GM12875 (cell line): ENCODE results near the gene RIPK3.

Source experiments
- H3K4me3 ChIP-seq: one replicate; pipeline ENCODE4 v1.5.1; 2011; ENCODE audit warnings: low read depth, low read length, control low read depth
- CTCF ChIP-seq: IDR thresholded peaks from 2 replicates; pipeline ENCODE4 v1.5.1; 2011; ENCODE audit warnings: low read depth, mild to moderate bottlenecking, control low read depth, inconsistent platforms, low read length, moderate library complexity, borderline replicate concordance; ENCODE audit not compliant: insufficient read depth

The RIPK3 gene

GRCh38 chr14:24321212-24321975 lies 18.4 kb downstream of the RIPK3 start:
- no peak for TF ChIP-seq CTCF

DNA sequence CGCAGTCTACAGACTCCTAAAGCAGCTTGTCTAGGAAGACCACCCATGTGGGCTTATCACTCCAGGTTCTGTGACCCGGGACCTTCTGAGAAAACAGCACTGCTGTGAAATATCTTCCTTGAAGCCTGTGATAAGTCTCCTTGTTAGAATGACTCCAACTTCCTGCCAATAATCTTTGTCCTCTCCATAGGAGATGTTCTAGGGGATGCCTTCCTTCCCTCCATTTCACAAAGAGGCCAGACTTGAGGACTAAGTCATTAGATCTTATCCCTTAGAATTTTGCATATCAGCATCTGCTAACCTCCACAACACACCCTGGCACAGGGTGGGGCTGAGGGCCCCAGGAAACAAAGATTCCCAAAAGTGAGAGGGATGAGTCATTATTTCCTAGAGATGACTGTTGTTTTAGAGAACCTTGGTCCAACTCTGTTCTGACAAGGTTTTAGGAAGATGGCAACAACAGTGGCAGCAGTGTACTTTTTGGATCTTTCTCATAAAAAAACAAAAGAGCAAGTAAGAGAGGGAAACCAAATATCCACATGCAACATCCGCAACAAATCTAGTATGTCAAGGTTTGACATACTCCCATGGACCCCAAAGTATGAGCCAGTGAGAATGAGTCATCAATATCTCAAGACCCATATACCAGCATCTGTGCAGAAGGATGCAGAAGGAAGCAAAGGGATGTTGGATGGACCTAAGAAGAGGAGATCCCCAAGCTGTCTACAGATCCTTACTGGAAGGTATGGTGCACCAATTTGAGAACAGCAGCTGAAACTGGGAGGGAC lies 22.5 kb downstream of the RIPK3 start:
- no peak for TF ChIP-seq CTCF

More at GRCh38 chr14:24321212-24321975, 18.4 kb downstream of the RIPK3 start:
- H3K4me3 ChIP-seq: no peak overlapping the region

GRCh38 chr14:24316597-24316950 lies 23.2 kb downstream of the RIPK3 start:
- no peak for TF ChIP-seq CTCF
- H3K4me3 ChIP-seq: no peak overlapping the region

More for the DNA sequence above, 22.5 kb downstream of the RIPK3 start:
- H3K4me3 ChIP-seq: no peak overlapping the region

GRCh38 chr14:24315807-24316596 lies 23.8 kb downstream of the RIPK3 start:
- no peak overlapping the region for H3K4me3 ChIP-seq
- no peak for TF ChIP-seq CTCF

GRCh38 chr14:24315243-24315806 lies 24.5 kb downstream of the RIPK3 start:
- H3K4me3 ChIP-seq: no peak overlapping the region

More at GRCh38 chr14:24315243-24315806, 24.5 kb downstream of the RIPK3 start:
- TF ChIP-seq CTCF: no peak
